Amygdala (tissue), 56 donors: ENCODE data around the gene FAM227B.
"Not testable (repeated sequence)": the region's sequence is repeated elsewhere in the genome, so short reads cannot be mapped to it uniquely, and the experiment has no call there.

ENCODE experiments used
- DNase-seq, 56 donors: peaks; one replicate each; lab custom pipeline; 2025; lab: John Stamatoyannopoulos, UW

FAM227B gene

DNA sequence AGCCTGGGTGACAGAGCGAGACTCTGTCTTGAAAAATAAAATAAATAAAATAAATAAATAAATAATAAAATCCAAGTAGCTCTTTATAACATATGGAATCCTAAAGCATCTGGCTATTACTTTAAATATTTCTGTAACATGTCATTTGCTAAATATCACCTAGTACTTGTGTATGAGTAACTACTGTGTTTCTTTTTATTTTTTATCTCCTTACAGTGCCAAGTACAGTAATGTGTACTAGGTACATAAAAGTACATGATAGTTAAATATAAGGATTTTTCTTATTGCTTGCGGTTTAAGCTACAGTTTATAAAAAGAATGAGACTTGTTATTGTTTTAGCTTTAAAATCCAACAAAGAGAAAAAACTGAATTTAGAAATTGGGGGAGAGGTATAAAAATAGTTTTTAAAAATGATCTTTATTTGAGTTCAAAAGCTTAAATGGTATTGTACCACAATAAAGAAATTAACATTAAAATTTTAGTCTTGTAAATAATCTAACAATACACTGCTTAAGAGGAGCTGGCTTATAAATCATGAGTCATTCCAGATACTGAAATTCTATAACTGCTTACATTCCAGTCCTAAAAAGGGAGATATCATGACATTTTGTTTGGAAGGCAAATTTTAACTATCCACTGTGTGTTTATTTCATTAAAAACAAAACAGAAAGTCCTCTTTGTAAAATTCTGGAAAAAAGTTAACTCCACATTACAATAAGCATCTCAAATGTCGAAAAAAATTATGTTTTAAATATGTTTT is 124.4 kb downstream of the FAM227B start:
- no peak for DNase-seq

DNA sequence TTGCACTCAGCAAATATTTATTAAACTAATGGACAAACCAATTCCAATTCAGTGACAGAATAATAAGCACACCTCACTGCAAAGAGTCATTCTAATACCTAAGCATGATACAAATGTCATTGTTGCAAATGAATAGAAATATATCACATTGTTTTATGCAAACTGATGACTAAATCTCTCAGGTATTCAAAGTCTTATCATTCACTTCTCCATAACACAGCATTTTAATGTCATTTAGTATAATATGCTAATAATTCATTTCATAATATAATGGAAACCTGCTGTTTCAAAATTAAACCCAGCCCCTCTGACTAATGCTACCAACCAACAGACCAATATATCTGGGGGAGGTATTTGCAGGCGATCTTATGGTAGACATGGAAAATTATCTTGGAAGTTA is 125.8 kb downstream of the FAM227B start:
- no peak for DNase-seq

DNA sequence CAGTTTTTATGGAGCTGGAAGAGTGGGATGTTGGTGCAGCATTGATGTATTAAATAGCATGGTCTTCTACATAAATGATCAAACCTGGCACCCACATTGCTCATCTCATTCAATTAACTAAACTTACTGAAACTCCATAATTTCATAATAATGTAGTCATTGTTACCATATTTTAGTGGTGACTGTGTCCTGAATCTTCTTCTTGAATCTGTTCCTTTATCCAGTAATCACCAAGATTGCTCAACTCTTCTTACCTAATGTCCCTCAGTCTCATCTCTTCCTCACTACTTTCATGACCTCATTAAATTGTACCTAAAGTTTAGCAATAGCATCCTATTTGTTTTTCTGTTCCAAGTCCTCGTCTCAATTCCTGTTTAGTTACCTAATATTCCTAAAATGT is 127.8 kb downstream of the FAM227B start:
- DNase-seq = no peak

DNA sequence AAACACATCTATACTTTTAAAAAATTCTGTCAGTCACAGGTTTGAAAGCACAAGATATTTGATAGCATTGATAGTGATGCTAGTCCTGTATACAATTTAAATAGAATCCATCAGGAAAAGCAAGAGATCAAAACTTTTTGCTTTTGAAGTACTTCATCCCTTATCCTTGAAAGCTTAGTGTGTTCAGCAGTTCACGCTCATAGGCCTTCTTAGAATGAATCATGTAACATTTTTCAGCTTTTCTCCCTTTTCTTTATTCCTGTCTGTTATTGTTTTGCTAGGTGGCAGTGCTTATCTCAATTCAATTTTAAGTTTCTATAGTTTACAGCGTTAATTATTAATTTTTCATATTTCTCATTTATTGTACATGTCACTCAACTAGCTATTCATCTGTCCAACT is 128.5 kb downstream of the FAM227B start:
- no peak for DNase-seq

DNA sequence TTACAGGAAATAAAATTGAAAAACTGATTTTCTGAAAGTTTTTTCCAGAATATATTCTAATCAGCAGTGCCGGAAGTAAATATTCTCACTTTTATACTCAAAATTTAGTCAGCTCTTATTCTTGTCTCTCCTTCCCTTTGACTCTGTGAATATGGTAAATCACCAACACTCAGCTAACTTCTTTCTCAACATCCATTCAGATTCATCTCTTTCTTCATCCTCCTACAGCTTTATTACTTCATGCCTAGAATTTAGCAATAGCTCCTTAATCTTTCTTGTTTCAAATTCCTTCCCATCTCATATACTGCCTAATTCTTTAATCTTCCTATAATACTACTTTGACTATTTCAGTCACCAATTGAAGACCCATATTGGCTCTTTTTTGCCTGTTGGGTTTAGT is 129.7 kb downstream of the FAM227B start:
- no peak for DNase-seq

DNA sequence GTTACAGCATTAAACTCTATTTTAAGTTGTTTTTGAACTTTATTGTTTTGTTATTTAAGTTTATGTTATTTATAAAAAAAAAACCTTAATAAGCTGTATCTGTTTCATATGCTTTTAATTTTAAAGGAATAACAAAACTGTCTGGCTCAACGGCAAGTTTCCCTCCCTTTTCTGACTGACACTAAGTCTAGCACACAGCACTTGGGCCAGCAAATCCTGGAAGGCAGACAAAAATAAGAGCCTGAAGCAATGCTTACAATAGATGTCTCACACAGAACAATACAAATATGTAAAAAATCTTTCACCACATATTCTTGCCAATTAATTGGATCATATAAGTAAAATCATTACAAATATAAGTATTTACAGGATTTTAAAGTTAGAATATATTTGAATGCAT is 135.2 kb downstream of the FAM227B start:
- DNase-seq = not testable (repeated sequence)

DNA sequence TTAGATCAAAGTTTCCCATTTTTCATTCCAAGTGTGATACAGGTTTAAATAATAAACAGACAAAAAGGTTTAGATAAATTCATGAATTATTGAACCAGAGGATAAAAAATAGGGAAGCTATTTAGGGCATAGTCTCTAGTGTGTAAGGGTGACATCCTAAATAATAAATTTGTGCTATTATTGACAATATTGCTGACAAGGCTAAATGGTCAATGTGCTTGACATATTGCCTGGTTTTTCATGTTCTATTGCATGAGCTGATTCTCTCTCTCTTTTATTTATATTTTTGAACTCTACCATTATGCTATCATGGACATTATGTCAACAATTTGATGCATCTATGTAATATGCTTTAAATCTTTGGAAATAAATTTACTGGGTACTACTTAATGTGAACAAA is 141.6 kb downstream of the FAM227B start:
- not testable (repeated sequence) for DNase-seq

DNA sequence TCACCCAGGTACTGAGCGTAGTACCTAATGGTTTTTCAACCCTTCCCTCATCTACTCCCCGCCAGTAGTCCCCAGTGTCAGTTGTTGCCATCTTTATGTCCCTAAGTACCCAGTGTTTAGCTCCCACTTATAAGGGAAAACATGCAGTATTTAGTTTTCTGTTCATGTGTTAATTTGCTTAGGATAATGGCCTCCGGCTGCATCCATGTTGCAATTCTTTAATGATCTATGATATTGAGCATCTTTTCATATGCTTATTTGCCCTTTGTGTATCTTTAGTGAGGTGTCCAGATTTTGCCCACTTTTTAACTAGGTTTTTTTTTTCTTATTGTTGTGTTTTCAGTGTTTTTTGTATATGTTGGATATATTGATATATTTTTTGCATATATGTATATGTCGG is 142.6 kb downstream of the FAM227B start:
- not testable (repeated sequence) for DNase-seq

DNA sequence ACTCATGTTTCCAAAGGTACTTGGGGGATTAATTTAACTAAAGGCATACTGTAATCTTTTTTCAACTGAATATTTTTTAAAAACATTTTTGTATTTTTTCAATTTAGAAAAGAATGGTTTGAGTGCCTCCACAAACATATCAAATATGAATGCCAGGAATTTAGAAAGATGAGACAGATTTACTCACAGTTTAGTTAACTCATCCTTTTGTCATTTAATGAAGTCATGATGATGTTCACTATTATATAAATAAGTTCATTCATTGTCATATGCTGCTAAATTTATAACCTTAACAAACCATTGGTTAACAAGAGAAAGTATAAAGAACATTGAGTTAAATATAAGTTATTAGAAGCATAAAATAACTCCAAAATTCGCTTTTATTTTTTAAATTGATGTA is 147.6 kb downstream of the FAM227B start:
- no peak for DNase-seq

DNA sequence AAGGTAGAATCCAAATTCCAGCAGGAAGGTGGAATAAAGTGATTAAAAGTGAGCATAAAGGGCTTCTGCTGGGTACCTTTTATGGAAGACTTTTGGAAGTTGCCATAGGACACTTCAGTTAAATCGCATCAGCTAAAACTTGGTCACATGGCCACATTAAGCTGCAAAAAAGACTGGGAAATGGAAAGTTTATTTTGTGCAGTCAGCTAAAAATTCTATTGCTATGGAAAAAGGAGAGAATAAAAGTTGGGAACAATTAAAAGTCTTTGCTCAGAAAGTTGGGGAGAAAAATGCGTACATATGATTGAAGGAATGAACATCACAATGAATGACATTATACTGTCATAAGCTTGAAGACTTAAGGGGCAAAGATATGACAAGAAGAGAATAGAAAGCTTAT is 148.3 kb downstream of the FAM227B start:
- DNase-seq = no peak

DNA sequence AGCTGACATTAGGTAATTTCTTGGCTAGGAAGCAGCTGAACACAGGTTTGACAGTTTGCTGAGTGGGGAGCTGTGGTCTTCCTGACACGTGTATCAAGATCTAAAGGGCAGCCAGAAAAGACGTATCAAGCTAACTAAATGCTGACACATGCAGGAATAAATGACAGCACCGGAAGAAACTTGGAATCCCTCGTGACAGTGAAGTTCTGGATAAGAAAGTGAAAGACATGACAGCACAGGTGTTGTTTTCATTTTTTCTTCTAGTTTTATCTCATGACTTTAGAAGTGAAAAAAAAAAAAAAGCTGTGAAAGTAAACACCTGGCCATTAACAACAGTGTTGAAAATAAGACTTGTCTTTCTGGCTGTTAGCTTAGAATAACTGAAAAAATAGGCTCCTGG is 148.9 kb downstream of the FAM227B start:
- DNase-seq = no peak

DNA sequence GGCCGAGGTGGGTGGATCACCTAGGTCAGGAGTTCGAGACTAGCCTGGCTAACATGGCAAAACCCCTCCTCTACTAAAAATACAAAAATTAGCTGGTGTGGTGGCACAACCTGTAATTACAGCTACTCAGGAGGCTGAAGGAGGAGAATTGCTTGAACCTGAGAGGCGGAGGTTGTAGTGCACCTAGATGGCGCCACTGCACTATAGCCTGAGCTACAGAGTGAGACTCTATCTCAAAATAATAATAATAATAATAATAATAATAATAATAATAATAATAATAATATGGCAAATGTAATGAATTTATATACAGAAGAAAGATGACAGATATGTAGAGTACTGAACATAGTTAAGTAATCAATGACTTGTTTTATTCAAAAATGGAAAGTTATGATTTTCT is 149.4 kb downstream of the FAM227B start:
- not testable (repeated sequence) for DNase-seq

DNA sequence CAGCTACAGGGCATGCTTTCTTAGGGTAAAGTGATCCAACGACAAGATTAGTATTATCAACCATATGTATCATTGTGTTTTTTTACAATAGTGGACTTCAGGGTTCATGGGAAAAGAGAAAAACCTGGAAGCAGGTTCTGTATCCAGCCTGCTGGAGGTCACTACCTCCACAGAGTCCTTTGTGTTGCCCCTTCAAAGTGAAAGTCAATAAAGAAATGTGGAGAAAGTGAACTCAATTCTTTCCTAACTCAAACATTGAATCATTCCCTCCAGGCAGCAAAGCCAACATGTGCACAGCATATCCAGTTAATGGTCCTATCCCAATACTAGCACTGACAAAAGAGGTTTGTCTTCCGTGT is 152.2 kb downstream of the FAM227B start:
- no peak for DNase-seq

DNA sequence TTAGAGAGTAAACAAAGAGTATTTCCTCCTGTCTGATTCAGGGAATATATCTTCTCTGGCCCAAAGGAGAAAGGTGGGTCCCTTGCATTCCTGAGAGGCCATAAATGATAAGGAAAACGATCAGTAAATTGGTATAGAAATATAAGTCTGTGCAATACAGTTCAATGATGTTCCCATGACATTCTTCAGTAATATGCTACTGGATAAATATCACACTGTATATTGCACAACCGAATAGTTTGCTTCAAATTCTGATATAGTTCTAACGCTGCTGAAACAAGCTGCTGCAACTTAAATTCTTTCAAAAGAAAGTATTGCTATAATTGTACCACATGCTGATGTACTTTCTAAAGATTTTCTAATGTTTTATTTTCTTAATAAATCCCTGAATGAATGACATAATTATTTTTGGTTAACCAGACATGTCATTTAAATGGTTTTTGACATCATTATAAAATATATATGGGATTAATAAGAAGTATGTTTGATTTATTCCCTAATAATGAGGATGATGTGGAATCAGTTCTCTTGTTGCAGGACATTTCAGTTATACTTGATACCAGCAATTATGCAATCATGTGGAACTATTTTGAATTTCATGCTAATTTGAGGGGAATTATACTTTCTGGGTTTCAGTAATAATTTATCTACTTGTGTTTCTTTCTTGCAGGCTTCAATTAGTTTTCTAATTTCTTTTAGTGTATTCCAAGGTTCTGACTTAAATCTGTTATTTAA is 152.7 kb downstream of the FAM227B start:
- no peak for DNase-seq

DNA sequence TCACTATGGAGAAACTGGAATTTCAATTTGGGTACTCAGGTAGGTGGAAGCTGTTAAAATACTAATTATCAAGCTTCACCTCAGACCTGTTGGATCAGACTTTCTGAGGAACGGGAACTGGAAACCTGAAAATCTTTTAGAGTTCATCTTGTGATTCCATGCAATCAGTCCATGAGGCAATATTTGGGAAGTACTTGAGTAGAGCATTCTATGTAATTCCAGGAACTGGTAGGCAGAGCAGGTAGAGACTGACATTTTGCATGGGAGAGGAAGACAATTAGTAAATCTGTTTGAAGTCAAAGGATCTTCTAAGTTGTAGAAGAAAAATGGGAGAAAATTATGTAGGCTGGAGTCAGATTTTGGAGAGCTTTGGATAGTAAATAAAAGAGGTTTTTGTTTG is 154.5 kb downstream of the FAM227B start:
- DNase-seq = no peak

DNA sequence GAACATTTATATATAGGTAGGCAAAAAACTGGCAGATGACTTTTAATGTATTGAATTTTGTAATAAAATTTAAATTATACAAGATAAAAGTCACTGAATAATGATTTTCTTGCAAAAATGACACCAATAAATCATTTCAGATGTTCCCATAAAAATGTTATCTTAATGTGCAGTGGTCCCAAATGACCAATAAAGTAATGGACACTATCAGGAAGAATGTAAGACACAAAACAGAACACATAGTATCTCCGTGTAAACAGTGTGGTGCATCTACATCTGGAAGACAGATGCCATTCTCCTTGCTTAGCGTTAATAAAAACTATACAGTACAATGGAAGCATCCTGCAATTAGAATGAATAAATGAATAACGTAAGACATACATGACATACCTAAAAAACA is 156.1 kb downstream of the FAM227B start:
- DNase-seq = no peak

DNA sequence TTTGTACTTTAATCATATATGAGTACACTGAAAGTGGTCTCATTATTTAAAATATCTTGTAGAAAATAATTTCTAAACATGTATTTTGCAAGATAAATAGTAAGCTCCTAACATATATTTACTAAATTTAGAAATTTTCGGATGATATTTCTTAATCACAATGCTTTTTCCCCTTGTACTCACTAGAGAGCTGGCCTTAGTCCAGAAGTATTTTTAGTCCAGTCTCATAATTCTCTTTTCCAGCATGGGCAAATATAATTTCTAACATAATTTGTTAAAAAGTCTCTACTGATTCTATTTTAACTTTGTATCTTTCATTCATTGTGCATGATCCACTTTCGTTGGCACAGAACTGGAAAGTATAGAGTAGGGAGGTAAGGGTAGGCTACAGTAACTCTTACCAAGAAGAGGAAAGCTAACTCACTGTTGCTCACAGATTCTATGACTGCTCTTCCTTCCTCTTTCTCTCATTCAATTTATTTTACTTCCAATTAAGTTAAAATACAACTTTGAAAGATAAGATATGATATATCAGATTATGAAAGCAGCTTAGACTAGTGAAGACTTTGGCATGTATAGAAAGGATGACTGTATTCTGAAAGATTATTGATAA is 158.3 kb downstream of the FAM227B start:
- no peak for DNase-seq

DNA sequence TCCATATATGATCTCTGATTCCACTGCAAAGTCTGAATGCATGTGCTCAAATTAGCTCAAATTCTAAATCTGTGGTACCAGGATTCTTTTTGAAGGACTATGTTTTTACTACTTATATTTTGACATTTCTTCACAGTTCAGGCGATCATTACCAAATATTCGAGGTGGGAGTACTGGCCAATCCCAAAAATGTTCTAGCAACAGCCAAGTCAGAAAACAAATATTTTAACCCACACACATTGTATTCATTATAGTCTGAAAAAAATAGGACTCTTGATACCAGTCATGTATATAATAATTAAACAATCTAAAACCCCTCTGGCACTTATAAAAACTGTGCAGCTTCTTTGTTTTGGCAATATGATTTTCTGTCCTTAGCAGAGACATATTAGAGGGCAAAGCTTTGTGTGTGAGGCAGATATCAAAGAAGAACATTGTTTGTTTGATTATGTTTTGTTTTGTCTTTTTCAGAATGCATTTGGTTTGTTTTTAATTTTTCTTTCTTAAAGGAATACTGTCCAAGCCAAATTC is 160.1 kb downstream of the FAM227B start:
- no peak for DNase-seq

DNA sequence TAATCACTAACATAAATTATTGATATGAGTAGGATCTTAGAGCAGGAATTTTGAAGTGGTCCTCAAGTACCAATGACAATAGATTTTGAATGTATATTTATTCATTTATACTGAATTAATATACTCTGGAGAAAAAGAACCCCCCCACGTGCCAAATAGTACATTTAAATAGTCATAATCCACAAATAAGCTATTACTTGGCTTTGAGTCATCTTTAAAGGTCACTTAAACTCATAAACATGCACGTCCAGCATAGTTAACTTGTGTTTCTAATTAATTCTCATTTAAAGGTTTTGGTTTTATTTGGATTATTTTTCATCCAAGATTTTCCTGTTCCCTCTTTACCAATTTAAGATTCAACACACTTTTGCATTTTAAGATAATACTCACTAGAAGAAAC is 162.5 kb downstream of the FAM227B start:
- no peak for DNase-seq

DNA sequence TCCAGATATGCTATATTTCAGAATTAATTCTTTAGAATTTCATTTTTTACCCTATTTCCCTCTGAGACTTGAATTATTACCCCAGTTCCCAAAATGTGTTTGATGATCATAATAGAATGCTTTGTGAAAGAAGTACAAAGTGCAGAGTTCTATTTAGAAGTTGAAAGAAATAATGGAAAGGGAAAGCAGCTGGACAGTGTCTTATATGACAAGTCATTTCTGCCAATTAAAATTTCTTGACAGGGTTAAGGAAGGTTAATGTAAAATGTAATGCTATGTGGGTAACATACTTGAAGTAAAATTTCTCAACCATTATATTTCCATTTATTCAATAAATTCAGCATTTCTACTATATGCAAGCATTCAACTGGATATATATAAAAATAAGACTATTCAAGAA is 164.5 kb downstream of the FAM227B start:
- no peak for DNase-seq

DNA sequence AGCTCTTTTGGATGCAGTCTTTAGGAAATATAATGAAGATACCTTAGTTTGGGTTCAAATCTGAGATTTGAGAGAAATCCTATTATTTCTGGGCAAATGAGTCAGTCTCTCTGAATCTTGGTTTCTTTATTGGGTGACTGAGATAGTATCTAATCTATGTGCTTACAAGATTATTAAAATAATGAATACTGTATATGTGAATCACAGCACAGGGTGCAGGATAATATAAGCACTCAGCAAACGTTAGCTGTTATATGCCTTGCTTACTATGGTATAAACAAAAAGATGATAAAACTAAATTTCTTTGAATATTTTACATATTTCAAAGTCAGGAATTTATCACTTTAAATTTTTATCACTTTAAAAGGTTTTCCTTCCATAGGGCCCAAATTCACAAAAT is 168.0 kb downstream of the FAM227B start:
- no peak for DNase-seq

DNA sequence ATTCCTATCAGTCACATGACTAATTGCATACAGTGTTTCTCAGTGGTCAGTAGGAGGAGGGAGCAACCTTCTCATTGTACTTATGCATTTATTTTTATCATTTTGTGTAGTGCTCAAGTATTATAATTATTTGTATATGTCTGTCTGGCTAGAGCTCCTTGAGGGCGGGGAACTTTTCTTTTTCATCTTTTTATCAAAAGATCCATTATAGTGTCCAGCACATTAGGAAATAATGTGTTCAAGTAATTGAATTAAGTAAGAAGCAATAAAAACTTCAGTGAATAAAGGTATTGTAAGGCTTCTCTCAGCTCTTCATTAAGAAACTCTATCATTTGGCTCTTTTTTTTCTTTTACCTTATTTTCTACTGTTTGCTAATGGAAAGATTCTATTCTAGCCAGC is 178.8 kb downstream of the FAM227B start:
- no peak for DNase-seq
